HepG2 (cell line): ENCODE results near the gene TM4SF18. TPM values are rescaled to one million over a fixed set of nuclear protein-coding genes. Genes with fewer than 3 reads are reported as not detected.
A peak's percentile ranks its signal among the peaks of the same experiment; 100 is the strongest.

Experiments used
- CAMTA2 ChIP-seq: sonication (generic); formaldehyde crosslinking; IDR thresholded peaks from 2 replicates; pipeline ENCODE4 v1.4.0; 2020; ENCODE audit warnings: mild to moderate bottlenecking, missing genetic modification reagents, borderline replicate concordance
- ERF ChIP-seq: IDR thresholded peaks from 2 replicates; pipeline ENCODE4 v1.6.1; 2018; ENCODE audit warnings: missing biosample characterization, missing genetic modification reagents
- FOXK2 ChIP-seq: fragments of 450-650 bp; IDR thresholded peaks from 2 replicates; pipeline ENCODE4 v1.6.1; 2016
- HNF1A ChIP-seq, 2 experiments: sonication (generic) in 1 of 2; formaldehyde crosslinking in 1 of 2; IDR thresholded peaks; 2 replicates each; pipeline versions ENCODE4 v1.4.0 to v1.6.1; 2016 to 2020; ENCODE audit warnings: borderline replicate concordance in 1 of 2, low read depth in 1 of 2, mild to moderate bottlenecking in 1 of 2, missing genetic modification reagents in 1 of 2
- PHF21A ChIP-seq: sonication (generic); formaldehyde crosslinking; IDR thresholded peaks from 2 replicates; pipeline ENCODE4 v1.5.0; 2020; ENCODE audit warnings: mild to moderate bottlenecking, missing genetic modification reagents
- POGZ ChIP-seq: sonication (generic); formaldehyde crosslinking; IDR thresholded peaks from 2 replicates; pipeline ENCODE4 v1.4.0; 2020; ENCODE audit warnings: mild to moderate bottlenecking, missing genetic modification reagents
- RAD51 ChIP-seq: fragments of 450-650 bp; IDR thresholded peaks from 2 replicates; pipeline ENCODE4 v1.6.1; 2016; ENCODE audit warnings: borderline replicate concordance
- UBTF ChIP-seq: sonication (generic); formaldehyde crosslinking; IDR thresholded peaks from 2 replicates; pipeline ENCODE4 v1.4.0; 2020; ENCODE audit warnings: mild to moderate bottlenecking, missing genetic modification reagents
- YY1 ChIP-seq: IDR thresholded peaks from 2 replicates; pipeline ENCODE4 v1.6.1; 2011; ENCODE audit warnings: low read length, low read depth, moderate library complexity, mild to moderate bottlenecking; ENCODE audit not compliant: insufficient read depth, insufficient replicate concordance
- ZBTB7B ChIP-seq: sonication (generic); formaldehyde crosslinking; IDR thresholded peaks from 2 replicates; pipeline ENCODE4 v1.4.0; 2020; ENCODE audit warnings: missing genetic modification reagents
- ZFP41 ChIP-seq: sonication (generic); formaldehyde crosslinking; IDR thresholded peaks from 2 replicates; pipeline ENCODE4 v1.4.0; 2020; ENCODE audit warnings: mild to moderate bottlenecking, missing genetic modification reagents, borderline replicate concordance
- ZNF12 ChIP-seq: sonication (generic); formaldehyde crosslinking; IDR thresholded peaks from 2 replicates; pipeline ENCODE4 v1.5.0; 2020; ENCODE audit warnings: missing genetic modification reagents
- ZNF232 ChIP-seq: sonication (generic); formaldehyde crosslinking; IDR thresholded peaks from 2 replicates; pipeline ENCODE4 v1.4.0; 2020; ENCODE audit warnings: missing genetic modification reagents, borderline replicate concordance
- ZNF33B ChIP-seq: sonication (generic); formaldehyde crosslinking; IDR thresholded peaks from 2 replicates; pipeline ENCODE4 v1.5.1; 2020; ENCODE audit warnings: mild to moderate bottlenecking, missing genetic modification reagents
- ZNF597 ChIP-seq: sonication (generic); formaldehyde crosslinking; IDR thresholded peaks from 2 replicates; pipeline ENCODE4 v1.5.0; 2020; ENCODE audit warnings: missing genetic modification reagents
- polyA plus RNA-seq, 8 experiments: library from polyadenylated mRNA; depleted of rRNA in 3 of 8; stranded (reverse) in 7 of 8; unstranded in 1 of 8; fragments of >200 nt; fragmentation: Illumina TruSeq in 4 of 8; extraction: Trizol in 4 of 8; gene quantifications; 2 replicates each; pipeline versions ENCODE4 v1.2.1 to v1.2.3, GENCODE V29; 2011 to 2016; ENCODE audit warnings: low read depth in 4 of 8, missing spikeins in 1 of 8, mixed read lengths in 1 of 8; ENCODE audit not compliant: insufficient read depth in 1 of 8
- total RNA-seq, 5 experiments: library from RNA; depleted of rRNA; stranded (reverse); fragments of >200 nt; fragmentation: Illumina TruSeq; extraction: Trizol; gene quantifications; 2 replicates each; pipeline ENCODE4 v1.2.3, GENCODE V29; 2016; ENCODE audit warnings: low read depth in 1 of 5
- TF ChIP-seq, protein P1 (sequence below): sonication (generic); formaldehyde crosslinking; IDR thresholded peaks from 2 replicates; pipeline ENCODE4 v1.9.0; 2022; ENCODE audit warnings: low read depth, missing genetic modification reagents
- TF ChIP-seq, protein P2 (sequence below): sonication (generic); formaldehyde crosslinking; IDR thresholded peaks from 2 replicates; pipeline ENCODE4 v1.4.0; 2020; ENCODE audit warnings: missing genetic modification reagents

The TM4SF18 gene
- total and polyA plus RNA-seq, 2 of the 13 experiments (the other 11 are each of a cell fraction or from before 2014, with no cell fraction given) = 0.15 TPM; not detected in 1

- TF ChIP-seq ZNF12 (CRISPR knock-in tag) (peak; percentile 17), ZNF33B (CRISPR knock-in tag) (no peak), ZNF597 (CRISPR knock-in tag) (no peak), CAMTA2 (no peak), RAD51 (no peak), YY1 (no peak), UBTF (CRISPR knock-in tag) (peak; percentile 63), POGZ (CRISPR knock-in tag) (peak; percentile 82), ZFP41 (CRISPR knock-in tag) (no peak), HNF1A (IDR thresholded peaks at IDR 0.05; ENCODE audit: low read depth) (peak; percentile 52), HNF1A (CRISPR knock-in tag; IDR thresholded peaks at IDR 0.05; ENCODE audit: borderline replicate concordance) (peak; percentile 91; the same call in 1 of the 2 replicates), ERF (CRISPR knock-in tag) (peak; percentile 30; the same call in 1 of the 2 replicates), ZNF232 (CRISPR knock-in tag) (no peak), FOXK2 (no peak), PHF21A (peak; percentile 89), ZBTB7B (CRISPR knock-in tag) (peak; percentile 85)
- TF ChIP-seq, protein P1, sequence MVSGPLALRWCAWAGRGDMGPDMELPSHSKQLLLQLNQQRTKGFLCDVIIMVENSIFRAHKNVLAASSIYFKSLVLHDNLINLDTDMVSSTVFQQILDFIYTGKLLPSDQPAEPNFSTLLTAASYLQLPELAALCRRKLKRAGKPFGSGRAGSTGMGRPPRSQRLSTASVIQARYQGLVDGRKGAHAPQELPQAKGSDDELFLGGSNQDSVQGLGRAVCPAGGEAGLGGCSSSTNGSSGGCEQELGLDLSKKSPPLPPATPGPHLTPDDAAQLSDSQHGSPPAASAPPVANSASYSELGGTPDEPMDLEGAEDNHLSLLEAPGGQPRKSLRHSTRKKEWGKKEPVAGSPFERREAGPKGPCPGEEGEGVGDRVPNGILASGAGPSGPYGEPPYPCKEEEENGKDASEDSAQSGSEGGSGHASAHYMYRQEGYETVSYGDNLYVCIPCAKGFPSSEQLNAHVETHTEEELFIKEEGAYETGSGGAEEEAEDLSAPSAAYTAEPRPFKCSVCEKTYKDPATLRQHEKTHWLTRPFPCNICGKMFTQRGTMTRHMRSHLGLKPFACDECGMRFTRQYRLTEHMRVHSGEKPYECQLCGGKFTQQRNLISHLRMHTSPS (CRISPR knock-in tag) = no peak
- TF ChIP-seq, protein P2, sequence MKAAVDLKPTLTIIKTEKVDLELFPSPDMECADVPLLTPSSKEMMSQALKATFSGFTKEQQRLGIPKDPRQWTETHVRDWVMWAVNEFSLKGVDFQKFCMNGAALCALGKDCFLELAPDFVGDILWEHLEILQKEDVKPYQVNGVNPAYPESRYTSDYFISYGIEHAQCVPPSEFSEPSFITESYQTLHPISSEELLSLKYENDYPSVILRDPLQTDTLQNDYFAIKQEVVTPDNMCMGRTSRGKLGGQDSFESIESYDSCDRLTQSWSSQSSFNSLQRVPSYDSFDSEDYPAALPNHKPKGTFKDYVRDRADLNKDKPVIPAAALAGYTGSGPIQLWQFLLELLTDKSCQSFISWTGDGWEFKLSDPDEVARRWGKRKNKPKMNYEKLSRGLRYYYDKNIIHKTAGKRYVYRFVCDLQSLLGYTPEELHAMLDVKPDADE (CRISPR knock-in tag) = 0 out of 2 replicates have a peak, but pooled peaks have one; percentile 57
Measured at GRCh38 chr3:149377408-149378364, 44.2 kb upstream of the TM4SF18 start, which contains the start of gene TM4SF1 (continued).
